ENCODE measurements around the gene DHX16. TPM values are rescaled to one million over a fixed set of nuclear protein-coding genes. Genes with fewer than 3 reads are reported as not detected.

The DHX16 gene
- total RNA-seq, 1 experiment from 2014 or later = 44.5 TPM

DNA sequence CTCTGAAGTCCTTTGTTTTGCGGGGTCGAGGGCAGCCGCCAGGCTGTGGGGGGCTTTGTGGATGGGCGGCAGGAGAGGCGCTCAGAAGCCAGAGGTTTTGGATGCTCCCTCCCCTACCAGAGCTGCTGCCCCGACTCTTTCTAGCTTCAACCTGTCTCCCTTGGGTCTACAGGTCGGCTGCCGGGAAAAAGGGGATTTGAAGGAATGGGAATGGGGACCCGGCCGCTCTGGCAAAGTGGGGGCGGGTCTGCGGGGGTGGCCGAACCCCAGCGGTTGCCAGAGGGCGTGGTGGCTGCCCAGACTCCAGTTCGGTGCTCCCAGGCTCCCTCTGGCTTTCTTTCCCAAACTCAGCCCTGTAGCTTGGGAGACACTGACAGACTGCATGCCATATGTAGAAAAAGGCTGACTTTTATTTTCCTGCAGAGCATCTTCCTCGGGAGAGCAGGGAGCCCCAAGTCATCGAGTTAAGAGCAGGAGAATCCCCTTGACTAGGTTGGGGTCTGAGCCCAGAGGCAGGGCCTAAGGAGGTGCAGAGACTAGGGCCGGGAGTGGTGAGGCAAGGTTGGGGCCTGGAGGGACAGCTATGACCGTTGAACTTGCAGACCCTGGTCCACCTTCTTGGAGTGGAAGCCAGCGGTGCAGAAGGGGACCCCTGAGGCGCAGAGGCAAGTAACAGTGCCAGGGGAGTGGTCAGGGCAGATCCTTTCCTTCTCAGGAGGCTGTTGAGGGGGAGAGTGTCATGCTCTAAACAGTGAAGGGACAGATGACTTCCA lies 15.0 kb upstream of the DHX16 start:
- in situ Hi-C loops (cut with HindIII; ENCODE audit: low pct_unique_long_range_greater_than_20kb, low sequenced_read_pairs) = no loop called here
- POLR2A ChIA-PET = no interaction called here
- CTCF ChIA-PET = interaction anchor here (0.8 to 2.5 kb wide), 2 partner anchors 9 to 29 kb away, joined by 4 to 11 read pairs; partner anchors contain the start of gene MDC1
- H3K27me3 ChIP-seq (ENCODE audit: control insufficient read depth, insufficient read depth, low read length) = no peaks in the 10 kb centered on the region
- H3K4me1 ChIP-seq (ENCODE audit: control insufficient read depth, insufficient read depth, low read length) = peaks cover 40% of the 10 kb centered on the region
- intact Hi-C loops (cut with micrococcal nuclease; ENCODE audit: unreplicated experiment) = no loop called here
- H3K27ac ChIP-seq (ENCODE audit: low read length) = peak overlapping the region; percentile 86
- DNase-seq (ENCODE audit: low read depth, low spot score) (no peak), ATAC-seq (no peak)
- no peaks in the 10 kb centered on the region for H3K9me3 ChIP-seq (ENCODE audit: control insufficient read depth, insufficient read depth, low read depth, low read length)
- TSS peak; percentile 77 for BruUV-seq (replicated peaks)
- H3K4me3 ChIP-seq (ENCODE audit: low read depth in 2 of 2, low read length in 2 of 2) = peak overlapping the region; percentile 85 to 96
- H3K36me3 ChIP-seq (ENCODE audit: control insufficient read depth, insufficient read depth, low read length) = no peaks in the 10 kb centered on the region
- TF ChIP-seq, protein P1, sequence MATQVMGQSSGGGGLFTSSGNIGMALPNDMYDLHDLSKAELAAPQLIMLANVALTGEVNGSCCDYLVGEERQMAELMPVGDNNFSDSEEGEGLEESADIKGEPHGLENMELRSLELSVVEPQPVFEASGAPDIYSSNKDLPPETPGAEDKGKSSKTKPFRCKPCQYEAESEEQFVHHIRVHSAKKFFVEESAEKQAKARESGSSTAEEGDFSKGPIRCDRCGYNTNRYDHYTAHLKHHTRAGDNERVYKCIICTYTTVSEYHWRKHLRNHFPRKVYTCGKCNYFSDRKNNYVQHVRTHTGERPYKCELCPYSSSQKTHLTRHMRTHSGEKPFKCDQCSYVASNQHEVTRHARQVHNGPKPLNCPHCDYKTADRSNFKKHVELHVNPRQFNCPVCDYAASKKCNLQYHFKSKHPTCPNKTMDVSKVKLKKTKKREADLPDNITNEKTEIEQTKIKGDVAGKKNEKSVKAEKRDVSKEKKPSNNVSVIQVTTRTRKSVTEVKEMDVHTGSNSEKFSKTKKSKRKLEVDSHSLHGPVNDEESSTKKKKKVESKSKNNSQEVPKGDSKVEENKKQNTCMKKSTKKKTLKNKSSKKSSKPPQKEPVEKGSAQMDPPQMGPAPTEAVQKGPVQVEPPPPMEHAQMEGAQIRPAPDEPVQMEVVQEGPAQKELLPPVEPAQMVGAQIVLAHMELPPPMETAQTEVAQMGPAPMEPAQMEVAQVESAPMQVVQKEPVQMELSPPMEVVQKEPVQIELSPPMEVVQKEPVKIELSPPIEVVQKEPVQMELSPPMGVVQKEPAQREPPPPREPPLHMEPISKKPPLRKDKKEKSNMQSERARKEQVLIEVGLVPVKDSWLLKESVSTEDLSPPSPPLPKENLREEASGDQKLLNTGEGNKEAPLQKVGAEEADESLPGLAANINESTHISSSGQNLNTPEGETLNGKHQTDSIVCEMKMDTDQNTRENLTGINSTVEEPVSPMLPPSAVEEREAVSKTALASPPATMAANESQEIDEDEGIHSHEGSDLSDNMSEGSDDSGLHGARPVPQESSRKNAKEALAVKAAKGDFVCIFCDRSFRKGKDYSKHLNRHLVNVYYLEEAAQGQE (IDR thresholded peaks at IDR 0.05; ENCODE audit: insufficient read depth in 1 of 2, low read depth in 2 of 2, low read length in 1 of 2) = no peak
- TF ChIP-seq POLR2AphosphoS5 (IDR thresholded peaks at IDR 0.05; ENCODE audit: low read depth, low read length) (no peak), SIN3A (IDR thresholded peaks at IDR 0.05; ENCODE audit: borderline replicate concordance, insufficient read depth, low read depth, low read length) (no peak), TCF7L2 (IDR thresholded peaks at IDR 0.05; ENCODE audit: low read depth, low read length) (no peak)
- TF ChIP-seq, protein P2, sequence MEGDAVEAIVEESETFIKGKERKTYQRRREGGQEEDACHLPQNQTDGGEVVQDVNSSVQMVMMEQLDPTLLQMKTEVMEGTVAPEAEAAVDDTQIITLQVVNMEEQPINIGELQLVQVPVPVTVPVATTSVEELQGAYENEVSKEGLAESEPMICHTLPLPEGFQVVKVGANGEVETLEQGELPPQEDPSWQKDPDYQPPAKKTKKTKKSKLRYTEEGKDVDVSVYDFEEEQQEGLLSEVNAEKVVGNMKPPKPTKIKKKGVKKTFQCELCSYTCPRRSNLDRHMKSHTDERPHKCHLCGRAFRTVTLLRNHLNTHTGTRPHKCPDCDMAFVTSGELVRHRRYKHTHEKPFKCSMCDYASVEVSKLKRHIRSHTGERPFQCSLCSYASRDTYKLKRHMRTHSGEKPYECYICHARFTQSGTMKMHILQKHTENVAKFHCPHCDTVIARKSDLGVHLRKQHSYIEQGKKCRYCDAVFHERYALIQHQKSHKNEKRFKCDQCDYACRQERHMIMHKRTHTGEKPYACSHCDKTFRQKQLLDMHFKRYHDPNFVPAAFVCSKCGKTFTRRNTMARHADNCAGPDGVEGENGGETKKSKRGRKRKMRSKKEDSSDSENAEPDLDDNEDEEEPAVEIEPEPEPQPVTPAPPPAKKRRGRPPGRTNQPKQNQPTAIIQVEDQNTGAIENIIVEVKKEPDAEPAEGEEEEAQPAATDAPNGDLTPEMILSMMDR (IDR thresholded peaks at IDR 0.05) = no peak

DNA sequence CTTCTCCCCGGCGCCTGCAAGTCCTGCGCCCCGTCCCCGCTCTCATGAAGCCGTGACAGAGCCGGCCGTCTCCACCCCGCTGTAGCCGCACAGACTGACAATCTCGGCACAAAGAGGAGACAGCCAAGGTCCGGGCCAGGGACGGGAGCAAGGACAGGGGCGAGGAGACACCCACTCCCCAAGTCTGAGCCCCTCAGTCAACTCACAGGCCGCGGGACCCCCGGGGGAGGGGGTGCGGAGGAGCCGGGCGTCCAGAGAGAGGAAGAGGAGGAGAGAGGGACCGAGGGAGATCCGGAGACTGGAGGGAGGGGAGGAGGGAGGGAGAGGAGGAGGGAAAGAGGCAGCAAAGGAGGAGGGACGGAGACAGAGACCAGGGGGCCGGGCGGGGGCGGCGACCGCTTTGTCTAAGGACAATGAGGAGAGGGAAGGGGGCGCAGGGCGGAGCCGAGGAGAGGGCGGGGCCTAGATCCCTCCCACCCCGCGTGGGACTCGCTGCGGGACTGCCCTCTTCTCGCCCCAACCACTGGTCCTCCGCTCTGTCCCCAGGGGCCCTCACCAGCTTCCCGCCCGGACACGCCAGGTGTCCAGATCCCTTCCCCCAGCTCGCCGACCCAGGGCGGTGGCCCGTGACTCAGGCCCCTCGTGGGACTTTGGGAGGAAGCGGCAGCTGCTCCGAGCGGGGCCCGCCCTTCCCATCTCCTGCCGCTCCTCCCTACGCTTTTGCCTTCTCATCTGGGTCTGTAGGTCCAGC lies 14.3 kb upstream of the DHX16 start:
- Histone ChIP-seq H3K27ac (ENCODE audit: low read length) (peak overlapping the region; percentile 86), H3K4me1 (ENCODE audit: control insufficient read depth, insufficient read depth, low read length) (peaks cover 40% of the 10 kb centered on the region), H3K9me3 (ENCODE audit: control insufficient read depth, insufficient read depth, low read depth, low read length) (no peaks in the 10 kb centered on the region), H3K36me3 (ENCODE audit: control insufficient read depth, insufficient read depth, low read length) (no peaks in the 10 kb centered on the region), H3K4me3 (ENCODE audit: low read depth in 2 of 2, low read length in 2 of 2) (peak overlapping the region; percentile 85 to 96), H3K27me3 (ENCODE audit: control insufficient read depth, insufficient read depth, low read length) (no peaks in the 10 kb centered on the region)
- no TSS peak for BruUV-seq (replicated peaks)
- in situ Hi-C loops (cut with HindIII; ENCODE audit: low pct_unique_long_range_greater_than_20kb, low sequenced_read_pairs) = no loop called here
- ChIA-PET POLR2A (no interaction called here), CTCF (interaction anchor here (2.5 kb wide), 1 partner anchor 8 kb away, joined by 11 read pairs; no protein-coding TSS in a partner anchor)
- intact Hi-C loops (cut with micrococcal nuclease; ENCODE audit: unreplicated experiment) = no loop called here
- DNase-seq (ENCODE audit: low read depth, low spot score) = peak; percentile 68
- ATAC-seq = peak; percentile 71
- TF ChIP-seq, protein P2 (IDR thresholded peaks at IDR 0.05) = no peak
- TF ChIP-seq POLR2AphosphoS5 (IDR thresholded peaks at IDR 0.05; ENCODE audit: low read depth, low read length) (peak; percentile 85), SIN3A (IDR thresholded peaks at IDR 0.05; ENCODE audit: borderline replicate concordance, insufficient read depth, low read depth, low read length) (peak; percentile 87; the same call in 1 of the 2 replicates), TCF7L2 (IDR thresholded peaks at IDR 0.05; ENCODE audit: low read depth, low read length) (no peak)
- TF ChIP-seq, protein P1 (IDR thresholded peaks at IDR 0.05; ENCODE audit: insufficient read depth in 1 of 2, low read depth in 2 of 2, low read length in 1 of 2) = no peak
